NCI-H1048 (cell line): ENCODE data around the gene CNMD.
"Not testable (repeated sequence)": the region's sequence is repeated elsewhere in the genome, so short reads cannot be mapped to it uniquely, and the experiment has no call there.

Experiments used
- DNase-seq: peaks from one replicate; lab custom pipeline; 2025; lab: John Stamatoyannopoulos, UW

Gene CNMD

DNA sequence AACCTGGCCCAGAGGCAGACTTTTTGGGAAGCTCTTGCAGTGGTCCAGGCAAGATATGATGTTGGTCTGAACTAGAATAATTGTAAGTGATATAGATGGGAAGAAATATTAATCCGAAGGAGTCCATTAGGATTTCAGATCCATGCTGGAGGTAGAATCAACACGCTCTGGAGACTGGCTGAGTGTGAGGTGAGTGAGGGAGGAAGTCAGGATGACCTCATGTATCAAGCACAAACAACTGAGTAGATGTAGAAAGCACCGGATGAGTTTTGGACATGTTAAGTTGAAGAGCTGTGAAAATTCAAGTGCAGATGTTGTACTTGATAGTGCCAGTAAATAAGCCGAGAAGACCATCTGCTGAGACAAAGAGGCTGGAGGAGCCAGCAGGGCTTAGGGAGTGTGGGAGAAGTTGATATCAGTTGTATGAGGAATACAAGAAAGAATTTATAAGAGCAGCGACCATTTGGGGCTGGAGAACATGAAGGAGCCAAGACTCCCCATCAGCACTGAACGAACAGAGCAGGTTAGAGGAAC lies 5.3 kb upstream of the CNMD start:
- no peak for DNase-seq

DNA sequence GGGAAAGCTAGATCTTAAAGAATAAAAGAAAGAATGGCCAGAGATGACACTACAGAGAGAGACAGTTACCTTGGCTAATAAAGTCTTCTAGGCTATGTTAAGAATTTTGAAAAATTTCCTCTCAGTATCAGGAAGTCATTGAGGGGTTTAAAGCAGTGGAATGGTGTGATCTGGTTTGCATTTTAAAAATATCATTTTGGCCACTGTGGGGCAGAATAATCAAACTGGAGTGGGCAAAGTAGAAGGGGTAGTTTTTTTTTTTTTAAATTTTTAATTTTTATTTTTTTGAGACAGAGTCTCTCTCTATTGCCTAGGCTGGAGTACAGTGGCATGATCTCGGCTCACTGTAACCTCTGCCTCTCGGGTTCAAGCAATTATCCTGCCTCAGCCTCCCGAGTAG lies 4.4 kb upstream of the CNMD start:
- DNase-seq, result no peak

DNA sequence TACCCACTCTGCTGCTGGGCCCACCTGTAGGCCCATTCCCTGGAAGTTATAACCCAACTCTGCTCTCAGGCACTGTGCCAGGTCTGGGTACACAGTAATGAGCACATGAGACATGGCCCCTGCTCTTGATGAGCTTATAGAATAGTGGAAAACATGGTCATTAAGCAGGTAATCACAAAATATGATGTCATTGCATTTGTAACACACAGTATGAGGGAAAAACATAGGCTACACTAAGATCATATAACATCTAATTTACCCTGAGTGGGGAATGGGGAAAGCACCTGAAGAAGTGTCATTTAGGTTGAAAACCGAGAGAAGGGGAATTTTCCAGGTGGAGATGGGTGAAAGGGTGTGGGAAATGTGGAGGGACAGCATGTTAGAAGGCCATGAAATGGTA lies 3.9 kb upstream of the CNMD start:
- DNase-seq, result no peak

- DNase-seq, result no peak
Observed at GRCh38 chr13:52738719-52739467, 727 bp downstream of the CNMD start.

GRCh38 chr13:52737965-52738364 lies 1.7 kb downstream of the CNMD start:
- DNase-seq, result peak; percentile 0

DNA sequence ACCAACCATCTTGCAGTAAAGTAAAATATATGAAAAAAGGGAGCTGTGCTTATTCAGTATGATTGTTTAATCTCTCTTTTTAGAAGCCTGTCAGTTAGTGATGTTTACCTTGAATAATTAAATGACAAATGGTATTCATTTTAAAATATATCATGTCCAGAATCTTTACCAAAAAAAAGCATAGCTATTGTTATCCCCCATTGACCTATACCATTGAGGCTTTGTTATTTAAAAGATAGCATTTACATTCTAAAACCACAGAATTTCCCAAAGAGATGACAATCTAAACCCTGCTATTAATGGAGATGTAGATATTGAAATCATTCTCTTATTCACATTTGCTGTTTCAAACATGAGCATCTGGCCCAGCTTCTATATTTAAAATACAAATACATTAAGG lies 2.2 kb downstream of the CNMD start:
- no peak for DNase-seq

DNA sequence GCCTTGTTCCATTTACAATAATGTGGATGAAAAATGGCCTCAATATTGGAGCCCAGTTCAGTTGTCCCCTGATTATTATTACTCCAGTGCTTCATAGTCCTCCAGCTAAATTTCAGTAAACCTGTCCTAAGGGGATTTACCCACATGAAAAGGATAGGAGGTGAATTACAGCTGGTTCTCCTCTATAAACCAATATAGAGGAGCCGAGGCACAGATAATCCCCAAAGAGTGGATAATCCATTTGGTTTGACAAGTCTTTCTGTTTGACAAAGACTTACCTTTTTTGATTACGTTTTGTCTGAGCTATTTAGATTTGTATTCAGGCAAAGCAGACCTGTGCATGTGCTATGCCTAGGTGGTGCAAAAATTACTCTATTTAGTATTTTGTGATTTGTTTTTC lies 2.7 kb downstream of the CNMD start:
- DNase-seq, result no peak

DNA sequence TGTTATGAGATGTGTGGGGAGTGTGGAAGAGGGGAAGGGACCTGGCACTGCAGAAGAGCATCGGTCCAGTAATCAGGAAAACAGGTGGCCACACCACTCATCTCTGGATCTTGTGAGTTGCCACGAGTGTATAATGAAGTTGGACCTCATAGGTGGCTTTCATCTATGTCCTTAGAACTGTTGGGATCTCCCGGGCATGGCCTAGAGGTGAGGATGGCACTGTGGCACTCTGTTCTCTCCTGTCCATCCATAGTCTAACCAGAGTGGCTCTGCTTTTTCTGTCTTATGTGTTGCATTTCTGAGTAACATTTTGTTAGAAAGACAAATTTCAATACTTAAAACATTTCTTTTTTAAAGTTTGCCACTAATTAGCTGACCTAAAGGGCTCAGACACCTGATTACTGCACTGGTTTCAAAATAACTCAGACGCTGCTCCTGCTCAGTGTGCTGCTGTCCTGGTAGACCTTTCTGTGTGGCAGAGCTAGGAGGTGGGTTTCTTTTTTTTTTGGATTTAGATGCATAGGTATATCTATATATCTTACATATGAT lies 5.5 kb downstream of the CNMD start:
- no peak for DNase-seq

GRCh38 chr13:52726258-52726657 lies 13.4 kb downstream of the CNMD start:
- DNase-seq, result no peak

DNA sequence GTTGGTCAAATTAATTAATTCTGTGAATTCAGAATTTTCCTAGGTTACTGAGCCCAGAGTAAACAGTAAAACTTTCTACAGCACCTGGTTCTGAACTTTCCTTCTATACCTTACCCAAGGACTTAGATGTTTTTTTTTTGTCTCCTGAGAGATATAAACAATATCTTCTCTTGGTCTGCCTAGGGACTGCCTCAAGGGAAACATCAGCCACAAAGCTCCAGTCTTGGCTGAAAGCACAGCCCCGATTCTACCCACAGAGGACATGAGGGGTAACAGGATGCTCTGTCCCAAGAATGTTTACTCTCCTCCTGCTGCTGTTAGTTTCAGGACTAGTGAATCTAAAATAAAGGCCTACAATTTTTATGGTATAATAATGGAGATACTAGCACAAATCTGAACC lies 14.3 kb downstream of the CNMD start:
- DNase-seq, result no peak

GRCh38 chr13:52723181-52723580 lies 16.4 kb downstream of the CNMD start:
- DNase-seq, result no peak

DNA sequence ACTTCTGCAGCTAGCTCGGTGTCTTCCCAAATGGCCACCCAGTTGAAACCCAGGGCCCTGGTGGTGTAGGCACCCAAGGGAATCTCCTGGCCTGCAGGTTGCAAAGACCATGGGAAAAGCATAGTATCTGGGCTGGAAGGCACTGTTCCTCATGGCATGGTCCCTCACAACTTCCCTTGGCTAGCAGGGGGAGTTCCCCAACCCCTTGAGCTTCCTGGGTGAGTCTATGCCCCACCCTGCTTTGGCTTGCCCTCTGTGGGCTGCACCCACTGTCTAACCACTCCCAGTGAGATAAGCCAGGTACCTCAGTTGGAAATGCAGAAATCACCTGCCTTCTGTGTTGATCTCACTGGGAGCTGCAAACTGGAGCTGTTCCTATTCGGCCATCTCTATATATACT lies 18.3 kb downstream of the CNMD start:
- DNase-seq, result not testable (repeated sequence)

- not testable (repeated sequence) for DNase-seq
Observed at GRCh38 chr13:52720904-52721303, 18.7 kb downstream of the CNMD start.

DNA sequence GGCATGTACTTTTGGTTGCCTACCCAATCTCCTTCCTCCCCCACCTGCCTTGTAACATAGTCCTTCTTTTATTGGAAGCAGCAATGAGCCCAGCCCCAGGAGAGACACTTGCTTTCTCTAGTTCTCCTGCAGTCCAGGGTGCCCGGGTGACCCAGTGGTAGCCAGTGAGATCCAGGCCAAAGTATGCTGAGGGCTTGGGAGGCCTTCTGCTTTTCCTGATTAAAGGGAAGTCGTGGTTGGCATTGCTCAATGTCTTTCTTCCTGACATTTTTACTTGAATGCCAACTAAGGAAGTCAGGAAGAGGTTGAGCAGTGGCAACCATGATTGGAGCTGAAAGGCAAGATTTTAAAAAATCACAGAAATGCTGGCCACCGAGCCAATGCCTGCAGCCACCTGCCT lies 25.7 kb downstream of the CNMD start:
- no peak for DNase-seq

DNA sequence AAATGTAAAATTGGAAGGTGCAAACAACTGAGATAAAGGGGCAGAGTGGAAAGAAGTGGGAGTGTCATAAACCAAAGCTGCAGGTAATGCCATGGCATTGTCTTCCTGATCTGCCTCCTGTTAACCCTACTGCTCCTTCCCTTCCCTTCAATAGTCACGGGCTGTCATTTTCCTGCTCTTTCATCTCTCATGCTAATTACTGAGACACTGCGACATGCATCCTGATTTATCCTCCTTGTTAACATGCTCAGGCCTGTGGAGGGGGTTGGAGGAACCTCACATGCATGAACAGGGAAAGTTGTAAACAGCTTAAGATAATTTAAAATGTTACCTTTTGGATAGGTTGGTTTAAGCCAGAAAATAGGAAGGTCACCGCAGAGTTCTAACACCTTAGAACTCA lies 27.2 kb downstream of the CNMD start:
- DNase-seq, result no peak

- DNase-seq, result no peak
Observed at GRCh38 chr13:52711286-52711685, 28.3 kb downstream of the CNMD start.

DNA sequence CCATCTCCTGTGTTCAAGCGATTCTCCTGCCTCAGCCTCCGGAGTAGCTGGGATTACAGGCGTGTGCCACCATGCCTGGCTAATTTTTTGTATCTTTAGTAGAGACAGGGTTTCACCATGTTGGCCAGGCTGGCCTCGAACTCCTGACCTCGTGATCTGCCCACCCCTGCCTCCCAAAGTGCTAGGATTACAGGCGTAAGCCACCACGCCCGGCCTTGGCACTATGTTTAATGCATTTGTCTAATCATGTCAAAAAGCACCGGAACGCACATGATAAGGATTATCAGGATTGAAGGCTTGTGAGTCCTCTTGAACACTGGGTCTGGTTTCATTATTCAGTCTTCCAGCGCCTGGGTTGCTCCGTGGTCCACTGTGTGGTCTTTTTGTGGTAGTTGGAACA lies 31.4 kb downstream of the CNMD start:
- not testable (repeated sequence) for DNase-seq

GRCh38 chr13:52707375-52707774 lies 32.2 kb downstream of the CNMD start:
- DNase-seq, result no peak

DNA sequence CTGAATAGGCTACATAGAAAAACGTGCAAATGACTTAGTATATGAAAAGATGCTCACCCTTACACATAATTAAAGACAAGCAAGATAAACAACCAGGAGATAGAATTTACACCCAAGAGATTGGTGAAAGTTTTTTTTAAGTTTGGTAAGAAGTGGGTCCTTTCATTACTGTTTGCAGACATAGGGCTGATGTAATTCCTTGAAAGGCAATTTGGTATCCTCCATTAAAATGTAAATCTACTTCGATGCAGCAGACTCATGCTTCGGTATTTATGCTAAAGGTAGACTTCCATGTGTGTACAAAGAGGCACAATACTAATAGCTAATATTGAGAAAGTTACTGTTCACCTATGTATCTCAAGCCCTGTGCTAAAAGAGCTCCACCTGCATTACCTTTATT lies 33.5 kb downstream of the CNMD start:
- no peak for DNase-seq

DNA sequence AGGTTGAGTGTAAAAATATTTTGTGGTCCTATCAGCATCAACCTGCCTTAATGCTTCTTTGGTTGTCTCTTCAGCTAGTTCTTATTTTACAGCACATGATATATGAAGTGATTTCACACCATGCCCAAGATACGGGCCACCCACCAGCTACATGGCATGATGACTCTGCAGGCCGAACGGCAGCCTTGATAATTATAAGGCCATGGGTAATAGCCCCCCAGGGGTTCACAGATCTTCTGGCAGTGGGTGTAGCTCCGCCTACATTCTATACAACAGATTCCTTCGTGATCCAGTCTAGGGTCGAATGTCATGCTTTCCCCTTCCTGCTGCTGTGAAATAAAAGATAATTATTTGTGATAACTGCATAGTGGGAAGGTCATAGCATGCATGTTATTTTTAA lies 36.1 kb downstream of the CNMD start:
- no peak for DNase-seq

GRCh38 chr13:52701728-52702465 lies 37.7 kb downstream of the CNMD start:
- no peak for DNase-seq

DNA sequence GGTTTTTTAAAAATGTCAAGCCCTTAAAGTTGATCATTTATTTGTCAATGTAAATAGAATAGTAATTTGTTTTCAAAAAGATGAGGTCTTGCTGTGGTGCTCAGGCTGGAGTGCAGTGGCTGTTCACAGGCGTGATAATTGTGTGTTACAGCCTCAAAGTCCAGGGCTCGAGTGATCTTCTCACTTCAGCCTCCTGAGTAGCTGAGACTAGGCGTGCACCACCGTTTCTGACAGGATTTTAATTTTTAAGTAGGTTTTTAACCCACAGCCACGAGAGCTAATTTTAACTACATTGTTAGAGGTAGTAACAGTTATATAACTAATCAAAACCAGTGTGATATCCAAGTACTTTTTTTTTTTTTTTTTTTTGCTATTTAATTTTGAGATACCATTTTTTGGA lies 43.1 kb downstream of the CNMD start:
- no peak for DNase-seq

DNA sequence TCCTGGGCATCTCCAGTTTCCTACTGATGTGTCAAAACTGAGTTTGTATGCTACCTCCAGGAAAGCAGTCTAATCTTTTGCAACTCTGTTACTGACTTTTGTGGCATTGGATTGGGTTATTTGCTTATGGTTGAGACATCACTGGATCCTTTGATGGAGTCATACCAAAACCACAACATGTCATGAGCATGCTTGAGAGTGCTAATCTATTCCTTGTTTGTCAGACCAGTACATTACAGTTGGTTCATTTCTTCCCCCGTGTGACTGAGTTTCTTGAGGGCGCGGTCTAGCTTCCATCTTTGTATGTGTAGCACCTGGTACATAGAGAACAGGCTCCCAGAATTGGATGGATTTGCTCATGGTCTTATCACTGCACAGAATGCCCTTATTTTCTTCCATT lies 43.8 kb downstream of the CNMD start:
- no peak for DNase-seq
